GM23338 (cell line): ENCODE data around the gene TP53BP2. TPM values are rescaled to one million over a fixed set of nuclear protein-coding genes. Genes with fewer than 3 reads are reported as not detected.

Source experiments
- ATAC-seq: fragments of 200-7000 bp; cut with Tn5 transposase; 3 replicates; pipeline ENCODE4 v1.9.1; 2020
- DNase-seq: peaks from one replicate; pipeline ENCODE4 v3.0.0-alpha.2; 2015; ENCODE audit warnings: low spot score
- H2AFZ ChIP-seq: fragments of 200-600 bp; sonication (generic); 2 replicates; pipeline ENCODE4 v1.8.0; 2016; ENCODE audit warnings: antibody characterized with exemption, mild to moderate bottlenecking, moderate library complexity
- H3F3A ChIP-seq: fragments of 200-600 bp; sonication (generic); replicated peaks from 2 replicates; pipeline ENCODE4 v1.8.0; 2017; ENCODE audit warnings: antibody characterized with exemption, mixed run types, low read depth
- H3K27ac ChIP-seq: fragments of 200-600 bp; sonication (generic); 2 replicates; pipeline ENCODE4 v1.6.1; 2016; ENCODE audit warnings: low read depth
- H3K27me3 ChIP-seq: fragments of 200-600 bp; sonication (generic); 2 replicates; pipeline ENCODE4 v1.8.0; 2016; ENCODE audit warnings: mild to moderate bottlenecking, mixed run types, moderate library complexity; ENCODE audit not compliant: insufficient read depth
- H3K36me3 ChIP-seq: fragments of 200-600 bp; sonication (generic); 2 replicates; pipeline ENCODE4 v1.8.0; 2016; ENCODE audit warnings: mild to moderate bottlenecking; ENCODE audit not compliant: insufficient read depth
- H3K4me1 ChIP-seq: fragments of 200-600 bp; sonication (generic); 2 replicates; pipeline ENCODE4 v1.8.0; 2016; ENCODE audit warnings: mild to moderate bottlenecking, moderate library complexity; ENCODE audit not compliant: insufficient read depth
- H3K4me2 ChIP-seq: fragments of 200-600 bp; sonication (generic); 2 replicates; pipeline ENCODE4 v1.7.1; 2017; ENCODE audit warnings: mixed run types
- H3K4me3 ChIP-seq: fragments of 200-600 bp; sonication (generic); 2 replicates; pipeline ENCODE4 v1.6.1; 2016; ENCODE audit warnings: mixed run types
- H3K79me2 ChIP-seq: fragments of 200-600 bp; sonication (generic); replicated peaks from 2 replicates; pipeline ENCODE4 v1.8.0; 2017; ENCODE audit warnings: mild to moderate bottlenecking; ENCODE audit not compliant: insufficient read depth
- H3K9me2 ChIP-seq: fragments of 200-600 bp; sonication (generic); 2 replicates; pipeline ENCODE4 v1.8.0; 2017; ENCODE audit not compliant: insufficient read depth
- H4K20me1 ChIP-seq: fragments of 200-600 bp; sonication (generic); replicated peaks from 2 replicates; pipeline ENCODE4 v1.8.0; 2017; ENCODE audit warnings: mild to moderate bottlenecking; ENCODE audit not compliant: insufficient read depth
- H3K27ac Mint-ChIP-seq: 2 replicates; pipeline ENCODE4 v1.8.0; 2020; ENCODE audit warnings: inconsistent platforms, mild to moderate bottlenecking, moderate library complexity, mixed read lengths
- H3K27me3 Mint-ChIP-seq: 3 replicates; pipeline ENCODE4 v1.8.0; 2022; ENCODE audit warnings: low read depth, mild to moderate bottlenecking, moderate library complexity, mixed read lengths, inconsistent platforms; ENCODE audit not compliant: insufficient read depth, poor library complexity
- H3K36me3 Mint-ChIP-seq: 3 replicates; pipeline ENCODE4 v1.8.0; 2021; ENCODE audit warnings: low read depth, mild to moderate bottlenecking, inconsistent platforms, moderate library complexity, mixed read lengths
- H3K4me1 Mint-ChIP-seq: 3 replicates; pipeline ENCODE4 v1.8.0; 2020; ENCODE audit warnings: mild to moderate bottlenecking, inconsistent platforms, mixed read lengths
- H3K4me3 Mint-ChIP-seq: 3 replicates; pipeline ENCODE4 v1.8.0; 2021; ENCODE audit warnings: moderate library complexity, mild to moderate bottlenecking, inconsistent platforms, mixed read lengths
- H3K9me3 Mint-ChIP-seq: 3 replicates; pipeline ENCODE4 v1.8.0; 2020; ENCODE audit warnings: moderate library complexity, mild to moderate bottlenecking, inconsistent platforms, mixed read lengths
- CREB1 ChIP-seq: fragments of 250-450 bp; sonication (Bioruptor Pico); IDR thresholded peaks from 2 replicates; pipeline ENCODE4 v1.5.0; 2020; ENCODE audit warnings: low read depth, mild to moderate bottlenecking, moderate library complexity
- EZH2 ChIP-seq: fragments of 200-600 bp; sonication (generic); IDR thresholded peaks from one replicate; pipeline ENCODE4 v1.8.0; 2017; ENCODE audit warnings: antibody characterized with exemption, mild to moderate bottlenecking, low read depth; ENCODE audit not compliant: unreplicated experiment
- EZH2phosphoT487 ChIP-seq: fragments of 200-600 bp; sonication (generic); IDR thresholded peaks from one replicate; pipeline ENCODE4 v1.8.1; 2018; ENCODE audit warnings: antibody characterized with exemption; ENCODE audit not compliant: unreplicated experiment
- JUNB ChIP-seq: IDR thresholded peaks from one replicate; pipeline ENCODE4 v1.6.1; 2016; ENCODE audit warnings: antibody characterized with exemption; ENCODE audit not compliant: unreplicated experiment
- NANOG ChIP-seq: IDR thresholded peaks from 2 replicates; pipeline ENCODE4 v1.6.1; 2016; ENCODE audit warnings: antibody characterized with exemption, borderline replicate concordance
- POLR2AphosphoS5 ChIP-seq: IDR thresholded peaks from 2 replicates; pipeline ENCODE4 v1.6.1; 2016; ENCODE audit warnings: antibody characterized with exemption, low read depth
- STAT1 ChIP-seq: IDR thresholded peaks from one replicate; pipeline ENCODE4 v1.6.1; 2016; ENCODE audit warnings: antibody characterized with exemption; ENCODE audit not compliant: unreplicated experiment
- ZNF114 ChIP-seq: fragments of 250-450 bp; sonication (Bioruptor Pico); IDR thresholded peaks from 2 replicates; pipeline ENCODE4 v1.5.0; 2020; ENCODE audit warnings: mild to moderate bottlenecking, moderate library complexity
- ZNF331 ChIP-seq: fragments of 250-450 bp; sonication (Bioruptor Pico); IDR thresholded peaks from 2 replicates; pipeline ENCODE4 v1.5.0; 2020; ENCODE audit warnings: low read depth, mild to moderate bottlenecking, moderate library complexity
- polyA plus RNA-seq: library from polyadenylated mRNA; unstranded; fragments of >200 nt; fragmentation: Nextera tagmentation; extraction: Ambion mirVana; gene quantifications from 2 replicates; pipeline ENCODE4 v1.2.1, GENCODE V29; 2016
- total RNA-seq: library from RNA; depleted of rRNA; stranded (reverse); fragments of >200 nt; shearing (Covaris generic); gene quantifications from 2 replicates; pipeline ENCODE4 v1.2.3, GENCODE V29; 2014
- TF ChIP-seq, protein P1 (sequence below), 2 experiments: fragments of 200-600 bp in 1 of 2; sonication (generic) in 1 of 2; conservative IDR thresholded peaks; 2 replicates each; pipeline versions ENCODE4 v1.5.1 to v1.6.1; 2016 to 2017; ENCODE audit warnings: antibody characterized with exemption in 2 of 2, low read depth in 2 of 2, mild to moderate bottlenecking in 2 of 2, moderate library complexity in 1 of 2
- TF ChIP-seq, protein P2 (sequence below): IDR thresholded peaks from 2 replicates; pipeline ENCODE4 v1.6.1; 2016; ENCODE audit warnings: antibody characterized with exemption
- TF ChIP-seq, protein P3 (sequence below): IDR thresholded peaks from one replicate; pipeline ENCODE4 v1.6.1; 2018; ENCODE audit warnings: antibody characterized with exemption; ENCODE audit not compliant: unreplicated experiment
- TF ChIP-seq, protein P4 (sequence below): fragments of 250-450 bp; sonication (Bioruptor Pico); IDR thresholded peaks from 2 replicates; pipeline ENCODE4 v1.5.0; 2020; ENCODE audit warnings: mild to moderate bottlenecking, moderate library complexity

Gene TP53BP2
- total and polyA plus RNA-seq, 2 experiments from 2014 or later = 10.1 to 32.9 TPM

DNA sequence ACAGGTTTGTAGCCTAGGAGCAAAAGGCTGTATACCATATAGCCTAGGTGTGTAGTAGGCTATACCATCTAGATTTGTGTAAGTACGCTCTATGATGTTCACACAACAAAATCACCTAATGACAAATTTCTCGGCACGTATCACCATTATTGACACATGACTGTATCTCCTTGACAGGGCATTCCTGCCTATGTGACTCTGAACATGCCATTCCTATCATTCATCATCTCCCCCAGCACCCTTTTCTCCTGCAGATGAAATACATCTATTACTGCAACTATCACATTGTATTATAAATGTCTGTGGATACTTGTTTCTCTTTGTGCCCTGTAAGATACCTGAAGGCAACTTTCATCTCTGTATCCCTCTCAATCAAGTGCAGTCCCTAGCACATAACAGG lies 29.9 kb downstream of the TP53BP2 start:
- DNase-seq (no peak), ATAC-seq (no peak)
- H3K27ac Mint-ChIP-seq = no peak overlapping the region
- no peak overlapping the region for H3K27ac ChIP-seq
- no peaks in the 10 kb centered on the region for H3K4me1 ChIP-seq
- TF ChIP-seq, protein P1, sequence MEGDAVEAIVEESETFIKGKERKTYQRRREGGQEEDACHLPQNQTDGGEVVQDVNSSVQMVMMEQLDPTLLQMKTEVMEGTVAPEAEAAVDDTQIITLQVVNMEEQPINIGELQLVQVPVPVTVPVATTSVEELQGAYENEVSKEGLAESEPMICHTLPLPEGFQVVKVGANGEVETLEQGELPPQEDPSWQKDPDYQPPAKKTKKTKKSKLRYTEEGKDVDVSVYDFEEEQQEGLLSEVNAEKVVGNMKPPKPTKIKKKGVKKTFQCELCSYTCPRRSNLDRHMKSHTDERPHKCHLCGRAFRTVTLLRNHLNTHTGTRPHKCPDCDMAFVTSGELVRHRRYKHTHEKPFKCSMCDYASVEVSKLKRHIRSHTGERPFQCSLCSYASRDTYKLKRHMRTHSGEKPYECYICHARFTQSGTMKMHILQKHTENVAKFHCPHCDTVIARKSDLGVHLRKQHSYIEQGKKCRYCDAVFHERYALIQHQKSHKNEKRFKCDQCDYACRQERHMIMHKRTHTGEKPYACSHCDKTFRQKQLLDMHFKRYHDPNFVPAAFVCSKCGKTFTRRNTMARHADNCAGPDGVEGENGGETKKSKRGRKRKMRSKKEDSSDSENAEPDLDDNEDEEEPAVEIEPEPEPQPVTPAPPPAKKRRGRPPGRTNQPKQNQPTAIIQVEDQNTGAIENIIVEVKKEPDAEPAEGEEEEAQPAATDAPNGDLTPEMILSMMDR (conservative IDR thresholded peaks at IDR 0.05; ENCODE audit: low read depth in 2 of 2) = no peak
- no peak for TF ChIP-seq STAT1
- no peak for TF ChIP-seq NANOG
- TF ChIP-seq, protein P2, sequence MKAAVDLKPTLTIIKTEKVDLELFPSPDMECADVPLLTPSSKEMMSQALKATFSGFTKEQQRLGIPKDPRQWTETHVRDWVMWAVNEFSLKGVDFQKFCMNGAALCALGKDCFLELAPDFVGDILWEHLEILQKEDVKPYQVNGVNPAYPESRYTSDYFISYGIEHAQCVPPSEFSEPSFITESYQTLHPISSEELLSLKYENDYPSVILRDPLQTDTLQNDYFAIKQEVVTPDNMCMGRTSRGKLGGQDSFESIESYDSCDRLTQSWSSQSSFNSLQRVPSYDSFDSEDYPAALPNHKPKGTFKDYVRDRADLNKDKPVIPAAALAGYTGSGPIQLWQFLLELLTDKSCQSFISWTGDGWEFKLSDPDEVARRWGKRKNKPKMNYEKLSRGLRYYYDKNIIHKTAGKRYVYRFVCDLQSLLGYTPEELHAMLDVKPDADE = no peak
- TF ChIP-seq CREB1 (CRISPR knock-in tag) = no peak
- TF ChIP-seq EZH2 = no peak
- TF ChIP-seq, protein P3, sequence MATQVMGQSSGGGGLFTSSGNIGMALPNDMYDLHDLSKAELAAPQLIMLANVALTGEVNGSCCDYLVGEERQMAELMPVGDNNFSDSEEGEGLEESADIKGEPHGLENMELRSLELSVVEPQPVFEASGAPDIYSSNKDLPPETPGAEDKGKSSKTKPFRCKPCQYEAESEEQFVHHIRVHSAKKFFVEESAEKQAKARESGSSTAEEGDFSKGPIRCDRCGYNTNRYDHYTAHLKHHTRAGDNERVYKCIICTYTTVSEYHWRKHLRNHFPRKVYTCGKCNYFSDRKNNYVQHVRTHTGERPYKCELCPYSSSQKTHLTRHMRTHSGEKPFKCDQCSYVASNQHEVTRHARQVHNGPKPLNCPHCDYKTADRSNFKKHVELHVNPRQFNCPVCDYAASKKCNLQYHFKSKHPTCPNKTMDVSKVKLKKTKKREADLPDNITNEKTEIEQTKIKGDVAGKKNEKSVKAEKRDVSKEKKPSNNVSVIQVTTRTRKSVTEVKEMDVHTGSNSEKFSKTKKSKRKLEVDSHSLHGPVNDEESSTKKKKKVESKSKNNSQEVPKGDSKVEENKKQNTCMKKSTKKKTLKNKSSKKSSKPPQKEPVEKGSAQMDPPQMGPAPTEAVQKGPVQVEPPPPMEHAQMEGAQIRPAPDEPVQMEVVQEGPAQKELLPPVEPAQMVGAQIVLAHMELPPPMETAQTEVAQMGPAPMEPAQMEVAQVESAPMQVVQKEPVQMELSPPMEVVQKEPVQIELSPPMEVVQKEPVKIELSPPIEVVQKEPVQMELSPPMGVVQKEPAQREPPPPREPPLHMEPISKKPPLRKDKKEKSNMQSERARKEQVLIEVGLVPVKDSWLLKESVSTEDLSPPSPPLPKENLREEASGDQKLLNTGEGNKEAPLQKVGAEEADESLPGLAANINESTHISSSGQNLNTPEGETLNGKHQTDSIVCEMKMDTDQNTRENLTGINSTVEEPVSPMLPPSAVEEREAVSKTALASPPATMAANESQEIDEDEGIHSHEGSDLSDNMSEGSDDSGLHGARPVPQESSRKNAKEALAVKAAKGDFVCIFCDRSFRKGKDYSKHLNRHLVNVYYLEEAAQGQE = no peak
- TF ChIP-seq, protein P4, sequence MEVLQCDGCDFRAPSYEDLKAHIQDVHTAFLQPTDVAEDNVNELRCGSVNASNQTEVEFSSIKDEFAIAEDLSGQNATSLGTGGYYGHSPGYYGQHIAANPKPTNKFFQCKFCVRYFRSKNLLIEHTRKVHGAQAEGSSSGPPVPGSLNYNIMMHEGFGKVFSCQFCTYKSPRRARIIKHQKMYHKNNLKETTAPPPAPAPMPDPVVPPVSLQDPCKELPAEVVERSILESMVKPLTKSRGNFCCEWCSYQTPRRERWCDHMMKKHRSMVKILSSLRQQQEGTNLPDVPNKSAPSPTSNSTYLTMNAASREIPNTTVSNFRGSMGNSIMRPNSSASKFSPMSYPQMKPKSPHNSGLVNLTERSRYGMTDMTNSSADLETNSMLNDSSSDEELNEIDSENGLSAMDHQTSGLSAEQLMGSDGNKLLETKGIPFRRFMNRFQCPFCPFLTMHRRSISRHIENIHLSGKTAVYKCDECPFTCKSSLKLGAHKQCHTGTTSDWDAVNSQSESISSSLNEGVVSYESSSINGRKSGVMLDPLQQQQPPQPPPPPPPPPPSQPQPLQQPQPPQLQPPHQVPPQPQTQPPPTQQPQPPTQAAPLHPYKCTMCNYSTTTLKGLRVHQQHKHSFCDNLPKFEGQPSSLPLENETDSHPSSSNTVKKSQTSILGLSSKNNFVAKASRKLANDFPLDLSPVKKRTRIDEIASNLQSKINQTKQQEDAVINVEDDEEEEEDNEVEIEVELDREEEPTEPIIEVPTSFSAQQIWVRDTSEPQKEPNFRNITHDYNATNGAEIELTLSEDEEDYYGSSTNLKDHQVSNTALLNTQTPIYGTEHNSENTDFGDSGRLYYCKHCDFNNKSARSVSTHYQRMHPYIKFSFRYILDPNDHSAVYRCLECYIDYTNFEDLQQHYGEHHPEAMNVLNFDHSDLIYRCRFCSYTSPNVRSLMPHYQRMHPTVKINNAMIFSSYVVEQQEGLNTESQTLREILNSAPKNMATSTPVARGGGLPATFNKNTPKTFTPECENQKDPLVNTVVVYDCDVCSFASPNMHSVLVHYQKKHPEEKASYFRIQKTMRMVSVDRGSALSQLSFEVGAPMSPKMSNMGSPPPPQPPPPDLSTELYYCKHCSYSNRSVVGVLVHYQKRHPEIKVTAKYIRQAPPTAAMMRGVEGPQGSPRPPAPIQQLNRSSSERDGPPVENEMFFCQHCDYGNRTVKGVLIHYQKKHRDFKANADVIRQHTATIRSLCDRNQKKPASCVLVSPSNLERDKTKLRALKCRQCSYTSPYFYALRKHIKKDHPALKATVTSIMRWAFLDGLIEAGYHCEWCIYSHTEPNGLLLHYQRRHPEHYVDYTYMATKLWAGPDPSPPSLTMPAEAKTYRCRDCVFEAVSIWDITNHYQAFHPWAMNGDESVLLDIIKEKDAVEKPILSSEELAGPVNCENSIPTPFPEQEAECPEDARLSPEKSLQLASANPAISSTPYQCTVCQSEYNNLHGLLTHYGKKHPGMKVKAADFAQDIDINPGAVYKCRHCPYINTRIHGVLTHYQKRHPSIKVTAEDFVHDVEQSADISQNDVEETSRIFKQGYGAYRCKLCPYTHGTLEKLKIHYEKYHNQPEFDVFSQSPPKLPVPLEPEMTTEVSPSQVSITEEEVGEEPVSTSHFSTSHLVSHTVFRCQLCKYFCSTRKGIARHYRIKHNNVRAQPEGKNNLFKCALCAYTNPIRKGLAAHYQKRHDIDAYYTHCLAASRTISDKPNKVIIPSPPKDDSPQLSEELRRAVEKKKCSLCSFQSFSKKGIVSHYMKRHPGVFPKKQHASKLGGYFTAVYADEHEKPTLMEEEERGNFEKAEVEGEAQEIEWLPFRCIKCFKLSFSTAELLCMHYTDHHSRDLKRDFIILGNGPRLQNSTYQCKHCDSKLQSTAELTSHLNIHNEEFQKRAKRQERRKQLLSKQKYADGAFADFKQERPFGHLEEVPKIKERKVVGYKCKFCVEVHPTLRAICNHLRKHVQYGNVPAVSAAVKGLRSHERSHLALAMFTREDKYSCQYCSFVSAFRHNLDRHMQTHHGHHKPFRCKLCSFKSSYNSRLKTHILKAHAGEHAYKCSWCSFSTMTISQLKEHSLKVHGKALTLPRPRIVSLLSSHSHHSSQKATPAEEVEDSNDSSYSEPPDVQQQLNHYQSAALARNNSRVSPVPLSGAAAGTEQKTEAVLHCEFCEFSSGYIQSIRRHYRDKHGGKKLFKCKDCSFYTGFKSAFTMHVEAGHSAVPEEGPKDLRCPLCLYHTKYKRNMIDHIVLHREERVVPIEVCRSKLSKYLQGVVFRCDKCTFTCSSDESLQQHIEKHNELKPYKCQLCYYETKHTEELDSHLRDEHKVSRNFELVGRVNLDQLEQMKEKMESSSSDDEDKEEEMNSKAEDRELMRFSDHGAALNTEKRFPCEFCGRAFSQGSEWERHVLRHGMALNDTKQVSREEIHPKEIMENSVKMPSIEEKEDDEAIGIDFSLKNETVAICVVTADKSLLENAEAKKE (CRISPR knock-in tag) = no peak
- no peak for TF ChIP-seq JUNB
- no peak for TF ChIP-seq EZH2phosphoT487
- no peak for TF ChIP-seq ZNF114 (CRISPR knock-in tag)
- TF ChIP-seq ZNF331 (CRISPR knock-in tag) = no peak
- TF ChIP-seq POLR2AphosphoS5 = no peak
- H2AFZ ChIP-seq = no peak overlapping the region
- no peaks in the 10 kb centered on the region for H3K9me2 ChIP-seq
- H3K4me3 Mint-ChIP-seq = no peak overlapping the region
- no peaks in the 10 kb centered on the region for H3F3A ChIP-seq
- H3K36me3 ChIP-seq = no peaks in the 10 kb centered on the region; the same call in none of the 2 replicates
- H3K79me2 ChIP-seq = peaks cover 58% of the 10 kb centered on the region
- H3K27me3 ChIP-seq = no peaks in the 10 kb centered on the region
- no peak overlapping the region for H3K4me2 ChIP-seq
- H3K9me3 Mint-ChIP-seq = no peaks in the 10 kb centered on the region
- peaks cover 12% of the 10 kb centered on the region for H3K4me1 Mint-ChIP-seq
- no peak overlapping the region for H3K4me3 ChIP-seq
- H3K36me3 Mint-ChIP-seq = peaks cover 51% of the 10 kb centered on the region
- H3K27me3 Mint-ChIP-seq = no peaks in the 10 kb centered on the region
- H4K20me1 ChIP-seq = peaks cover 12% of the 10 kb centered on the region
